Panc1 (cell line): ENCODE results near the gene PIAS4. TPM values are rescaled to one million over a fixed set of nuclear protein-coding genes. Genes with fewer than 3 reads are reported as not detected.

Experiments
- ATAC-seq: fragments of 200-7000 bp; cut with Tn5 transposase; 2 replicates; pipeline ENCODE4 v1.9.1; 2020; ENCODE audit warnings: mild to moderate bottlenecking, moderate library complexity
- BruUV-seq: library from RNA; stranded (reverse); fragments of 400-500 nt; replicated peaks from 2 replicates; lab custom pipeline; 2021; lab: Mats Ljungman, UMichigan
- CTCF ChIA-PET: fragments of 300-600 bp; sonication (Branson Sonifier 250); formaldehyde crosslinking; loops from one replicate; lab custom pipeline; 2022; ENCODE audit warnings: antibody characterized with exemption; lab: Charles Lee
- POLR2A ChIA-PET: fragments of 300-600 bp; sonication (Branson Sonifier 250); formaldehyde crosslinking; loops from one replicate; lab custom pipeline; 2022; ENCODE audit warnings: antibody characterized with exemption; lab: Charles Lee
- DNase-seq: peaks from one replicate; pipeline ENCODE4 v3.0.0-alpha.2; 2010; ENCODE audit warnings: low read depth, low spot score
- H3K27ac ChIP-seq: 2 replicates; pipeline ENCODE4 v1.5.1; 2011; ENCODE audit warnings: mild to moderate bottlenecking, low read length, inconsistent platforms
- H3K27me3 ChIP-seq: fragments of 200-500 bp; sonication (Bioruptor generic); 2 replicates; pipeline ENCODE4 v1.6.0; 2014; ENCODE audit warnings: low read length, inconsistent platforms; ENCODE audit not compliant: control insufficient read depth, insufficient read depth
- H3K36me3 ChIP-seq: fragments of 200-500 bp; sonication (Bioruptor generic); 2 replicates; pipeline ENCODE4 v1.5.1; 2014; ENCODE audit warnings: inconsistent platforms, mild to moderate bottlenecking, low read length, moderate library complexity; ENCODE audit not compliant: control insufficient read depth, insufficient read depth
- H3K4me1 ChIP-seq: 2 replicates; pipeline ENCODE4 v1.5.1; 2011; ENCODE audit warnings: inconsistent platforms, mild to moderate bottlenecking, low read length, moderate library complexity; ENCODE audit not compliant: control insufficient read depth, insufficient read depth
- H3K4me3 ChIP-seq, 2 experiments: 2 replicates each; pipeline ENCODE4 v1.5.1; 2011 to 2012; ENCODE audit warnings: low read depth in 2 of 2, low read length in 2 of 2, mild to moderate bottlenecking in 2 of 2, inconsistent platforms in 1 of 2, moderate library complexity in 1 of 2
- H3K9me3 ChIP-seq: fragments of 200-500 bp; sonication (Bioruptor generic); 2 replicates; pipeline ENCODE4 v1.5.1; 2014; ENCODE audit warnings: low read depth, mild to moderate bottlenecking, inconsistent platforms, low read length, moderate library complexity; ENCODE audit not compliant: control insufficient read depth, insufficient read depth
- POLR2AphosphoS5 ChIP-seq: IDR thresholded peaks from 2 replicates; pipeline ENCODE4 v1.6.1; 2012; ENCODE audit warnings: mild to moderate bottlenecking, low read depth, low read length, moderate library complexity
- SIN3A ChIP-seq: IDR thresholded peaks from 2 replicates; pipeline ENCODE4 v1.6.1; 2012; ENCODE audit warnings: low read depth, mild to moderate bottlenecking, low read length, moderate library complexity, borderline replicate concordance; ENCODE audit not compliant: insufficient read depth
- TCF7L2 ChIP-seq: IDR thresholded peaks from 2 replicates; pipeline ENCODE4 v1.6.1; 2011; ENCODE audit warnings: mild to moderate bottlenecking, low read depth, low read length, inconsistent platforms
- in situ Hi-C: cut with HindIII; loops from 2 replicates; pipeline ENCODE4 v1.10.0; 2016; ENCODE audit warnings: low sequenced_read_pairs, low pct_unique_long_range_greater_than_20kb
- intact Hi-C: fragments of 100-400 bp; cut with micrococcal nuclease; formaldehyde crosslinking; loops from one replicate; pipeline ENCODE4 v1.10.0; 2022; ENCODE audit not compliant: unreplicated experiment
- total RNA-seq: library from RNA; stranded (reverse); gene quantifications from one replicate; pipeline ENCODE4 v1.2.1, GENCODE V29; 2021; ENCODE audit not compliant: unreplicated experiment
- TF ChIP-seq, protein P1 (sequence below), 2 experiments: IDR thresholded peaks; 2 replicates each; pipeline ENCODE4 v1.6.1; 2011 to 2012; ENCODE audit warnings: low read depth in 2 of 2, control low read depth in 1 of 2, low read length in 1 of 2, mild to moderate bottlenecking in 1 of 2, moderate library complexity in 1 of 2; ENCODE audit not compliant: insufficient read depth in 1 of 2
- TF ChIP-seq, protein P2 (sequence below): fragments of 450-650 bp; IDR thresholded peaks from 2 replicates; pipeline ENCODE4 v1.5.1; 2017; ENCODE audit warnings: mild to moderate bottlenecking

Gene PIAS4
- total RNA-seq, 1 experiment from 2014 or later, result 36.7 TPM

GRCh38 chr19:4018140-4018613, 10.6 kb downstream of the PIAS4 start:
- Histone ChIP-seq H3K36me3 (no peaks in the 10 kb centered on the region), H3K4me1 (no peaks in the 10 kb centered on the region), H3K27ac (no peak overlapping the region), H3K27me3 (no peaks in the 10 kb centered on the region), H3K4me3 (no peak overlapping the region), H3K9me3 (no peaks in the 10 kb centered on the region)
- no TSS peak for BruUV-seq
- DNase-seq, result no peak
- ChIA-PET POLR2A (no interaction called here), CTCF (no interaction called here)
- intact Hi-C loops (no loop called here), in situ Hi-C loops (no loop called here)
- no peak for ATAC-seq
- TF ChIP-seq TCF7L2, result no peak

DNA sequence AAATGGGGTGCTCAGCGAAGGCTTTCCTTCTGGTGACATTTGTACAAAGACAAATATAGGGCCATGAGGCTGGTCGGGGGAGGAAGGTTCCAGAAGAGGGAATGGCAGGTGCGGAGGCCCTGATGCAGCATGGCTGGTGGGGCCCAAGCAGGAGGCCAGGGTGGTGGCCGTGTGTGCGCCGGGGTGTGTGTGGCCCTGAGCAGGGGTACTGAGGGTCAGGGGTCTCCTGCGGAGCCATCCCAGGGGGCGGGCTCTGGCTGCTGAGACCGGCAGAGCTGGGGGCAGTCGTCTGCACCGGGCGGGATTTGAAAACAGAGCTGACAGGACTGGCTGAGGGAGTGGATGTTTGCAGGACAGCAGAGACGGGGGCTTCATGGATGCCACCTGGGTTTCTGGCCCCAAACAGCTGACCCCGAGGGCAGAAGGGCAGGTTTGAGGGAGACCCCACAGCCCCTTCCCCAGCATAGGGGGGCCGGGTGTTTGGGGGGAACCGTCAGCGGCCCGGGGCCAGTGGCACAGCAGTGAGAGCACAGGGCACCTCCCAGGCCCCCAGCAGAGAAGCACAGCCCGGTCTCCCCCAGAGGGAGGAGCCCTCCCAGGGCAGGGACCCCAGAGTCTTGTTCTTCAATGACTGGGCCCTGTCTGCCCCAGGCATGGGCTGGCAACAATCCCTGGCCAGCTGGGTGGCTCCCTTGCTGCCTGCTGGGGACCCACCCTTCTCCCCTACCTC, 11.4 kb downstream of the PIAS4 start:
- no peaks in the 10 kb centered on the region for H3K27me3 ChIP-seq
- no peak for DNase-seq
- H3K4me1 ChIP-seq, result no peaks in the 10 kb centered on the region
- H3K36me3 ChIP-seq, result no peaks in the 10 kb centered on the region
- no TSS peak for BruUV-seq
- no peak for ATAC-seq
- CTCF ChIA-PET, result no interaction called here
- in situ Hi-C loops, result no loop called here
- H3K27ac ChIP-seq, result no peak overlapping the region
- intact Hi-C loops, result no loop called here
- POLR2A ChIA-PET, result no interaction called here
- H3K4me3 ChIP-seq, result no peak overlapping the region
- H3K9me3 ChIP-seq, result no peaks in the 10 kb centered on the region
- TF ChIP-seq, protein P1, sequence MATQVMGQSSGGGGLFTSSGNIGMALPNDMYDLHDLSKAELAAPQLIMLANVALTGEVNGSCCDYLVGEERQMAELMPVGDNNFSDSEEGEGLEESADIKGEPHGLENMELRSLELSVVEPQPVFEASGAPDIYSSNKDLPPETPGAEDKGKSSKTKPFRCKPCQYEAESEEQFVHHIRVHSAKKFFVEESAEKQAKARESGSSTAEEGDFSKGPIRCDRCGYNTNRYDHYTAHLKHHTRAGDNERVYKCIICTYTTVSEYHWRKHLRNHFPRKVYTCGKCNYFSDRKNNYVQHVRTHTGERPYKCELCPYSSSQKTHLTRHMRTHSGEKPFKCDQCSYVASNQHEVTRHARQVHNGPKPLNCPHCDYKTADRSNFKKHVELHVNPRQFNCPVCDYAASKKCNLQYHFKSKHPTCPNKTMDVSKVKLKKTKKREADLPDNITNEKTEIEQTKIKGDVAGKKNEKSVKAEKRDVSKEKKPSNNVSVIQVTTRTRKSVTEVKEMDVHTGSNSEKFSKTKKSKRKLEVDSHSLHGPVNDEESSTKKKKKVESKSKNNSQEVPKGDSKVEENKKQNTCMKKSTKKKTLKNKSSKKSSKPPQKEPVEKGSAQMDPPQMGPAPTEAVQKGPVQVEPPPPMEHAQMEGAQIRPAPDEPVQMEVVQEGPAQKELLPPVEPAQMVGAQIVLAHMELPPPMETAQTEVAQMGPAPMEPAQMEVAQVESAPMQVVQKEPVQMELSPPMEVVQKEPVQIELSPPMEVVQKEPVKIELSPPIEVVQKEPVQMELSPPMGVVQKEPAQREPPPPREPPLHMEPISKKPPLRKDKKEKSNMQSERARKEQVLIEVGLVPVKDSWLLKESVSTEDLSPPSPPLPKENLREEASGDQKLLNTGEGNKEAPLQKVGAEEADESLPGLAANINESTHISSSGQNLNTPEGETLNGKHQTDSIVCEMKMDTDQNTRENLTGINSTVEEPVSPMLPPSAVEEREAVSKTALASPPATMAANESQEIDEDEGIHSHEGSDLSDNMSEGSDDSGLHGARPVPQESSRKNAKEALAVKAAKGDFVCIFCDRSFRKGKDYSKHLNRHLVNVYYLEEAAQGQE (IDR thresholded peaks at IDR 0.05; ENCODE audit: insufficient read depth in 1 of 2, low read depth in 2 of 2, low read length in 1 of 2), result no peak
- TF ChIP-seq SIN3A (no peak), TCF7L2 (no peak), POLR2AphosphoS5 (no peak)
- TF ChIP-seq, protein P2, sequence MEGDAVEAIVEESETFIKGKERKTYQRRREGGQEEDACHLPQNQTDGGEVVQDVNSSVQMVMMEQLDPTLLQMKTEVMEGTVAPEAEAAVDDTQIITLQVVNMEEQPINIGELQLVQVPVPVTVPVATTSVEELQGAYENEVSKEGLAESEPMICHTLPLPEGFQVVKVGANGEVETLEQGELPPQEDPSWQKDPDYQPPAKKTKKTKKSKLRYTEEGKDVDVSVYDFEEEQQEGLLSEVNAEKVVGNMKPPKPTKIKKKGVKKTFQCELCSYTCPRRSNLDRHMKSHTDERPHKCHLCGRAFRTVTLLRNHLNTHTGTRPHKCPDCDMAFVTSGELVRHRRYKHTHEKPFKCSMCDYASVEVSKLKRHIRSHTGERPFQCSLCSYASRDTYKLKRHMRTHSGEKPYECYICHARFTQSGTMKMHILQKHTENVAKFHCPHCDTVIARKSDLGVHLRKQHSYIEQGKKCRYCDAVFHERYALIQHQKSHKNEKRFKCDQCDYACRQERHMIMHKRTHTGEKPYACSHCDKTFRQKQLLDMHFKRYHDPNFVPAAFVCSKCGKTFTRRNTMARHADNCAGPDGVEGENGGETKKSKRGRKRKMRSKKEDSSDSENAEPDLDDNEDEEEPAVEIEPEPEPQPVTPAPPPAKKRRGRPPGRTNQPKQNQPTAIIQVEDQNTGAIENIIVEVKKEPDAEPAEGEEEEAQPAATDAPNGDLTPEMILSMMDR, result no peak

- POLR2A ChIA-PET, result no interaction called here
- TF ChIP-seq SIN3A (no peak), TCF7L2 (no peak), POLR2AphosphoS5 (no peak)
- TF ChIP-seq, protein P1 (IDR thresholded peaks at IDR 0.05; ENCODE audit: insufficient read depth in 1 of 2, low read depth in 2 of 2, low read length in 1 of 2), result no peak
- TF ChIP-seq, protein P2, result no peak
These were observed 12.0 kb downstream of the PIAS4 start for GRCh38 chr19:4019578-4019977.

More at GRCh38 chr19:4019578-4019977, 12.0 kb downstream of the PIAS4 start:
- CTCF ChIA-PET, result no interaction called here
- no peaks in the 10 kb centered on the region for H3K9me3 ChIP-seq
- no peaks in the 10 kb centered on the region for H3K27me3 ChIP-seq
- H3K27ac ChIP-seq, result no peak overlapping the region
- ATAC-seq (no peak), DNase-seq (no peak)
- H3K36me3 ChIP-seq, result no peaks in the 10 kb centered on the region
- H3K4me3 ChIP-seq, result no peak overlapping the region
- H3K4me1 ChIP-seq, result no peaks in the 10 kb centered on the region
- no TSS peak for BruUV-seq
- intact Hi-C loops (no loop called here), in situ Hi-C loops (no loop called here)
